ENCODE measurements around the gene HADHA.

GRCh38 chr2:26182441-26182840 is 62.0 kb downstream of the HADHA start:
- no peak for TF ChIP-seq CTCF (IDR thresholded peaks at IDR 0.05)
- TF ChIP-seq EZH2 (IDR thresholded peaks at IDR 0.05): no peak
